ENCODE data around the gene PCDHGA6. TPM values are rescaled to one million over a fixed set of nuclear protein-coding genes. Genes with fewer than 3 reads are reported as not detected.
"Not testable (repeated sequence)": the region's sequence is repeated elsewhere in the genome, so short reads cannot be mapped to it uniquely, and the experiment has no call there.

Gene PCDHGA6
- total RNA-seq, result 10.3 TPM

DNA sequence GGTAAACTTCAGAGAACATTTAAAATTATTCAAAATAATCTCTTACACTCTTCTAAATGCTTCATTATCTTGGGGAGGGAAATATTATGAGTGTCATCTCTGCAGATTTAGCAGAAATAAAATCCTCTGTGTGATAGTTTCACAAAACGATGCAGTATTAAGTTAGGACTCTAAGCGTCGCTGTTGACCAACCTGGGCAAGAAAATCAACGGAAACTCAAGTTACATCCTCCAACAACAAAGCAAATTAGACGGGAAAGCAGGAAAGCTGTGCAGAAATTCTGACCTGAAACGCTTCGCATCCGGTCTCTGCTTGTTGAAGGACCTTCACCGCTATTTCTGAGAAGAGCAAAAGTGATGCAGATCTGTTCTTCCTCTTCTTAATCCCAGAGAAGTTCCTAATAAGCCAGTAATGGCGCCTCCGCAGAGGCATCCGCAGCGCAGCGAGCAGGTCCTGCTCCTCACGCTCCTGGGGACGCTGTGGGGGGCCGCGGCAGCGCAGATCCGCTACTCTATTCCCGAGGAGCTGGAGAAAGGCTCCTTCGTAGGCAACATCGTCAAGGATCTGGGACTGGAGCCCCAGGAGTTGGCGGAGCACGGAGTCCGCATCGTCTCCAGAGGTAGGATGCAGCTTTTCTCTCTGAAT lies at the start of gene PCDHGA6:
Gene PCDHGA6, plus strand, starts transcription at position 219 of the 645 bp plus-strand sequence. Its CDS starts 193 bp downstream, at position 412.
- intact Hi-C loops (cut with DNase I), result no loop called here
- ATAC-seq (no peak), DNase-seq (ENCODE audit: low spot score) (no peak)

- DNase-seq (ENCODE audit: low spot score) (peak; percentile 75), ATAC-seq (peak; percentile 88)
- intact Hi-C loops (cut with DNase I), result no loop called here
These were observed 47.4 kb upstream of the PCDHGA6 start for GRCh38 chr5:141326088-141326854.

DNA sequence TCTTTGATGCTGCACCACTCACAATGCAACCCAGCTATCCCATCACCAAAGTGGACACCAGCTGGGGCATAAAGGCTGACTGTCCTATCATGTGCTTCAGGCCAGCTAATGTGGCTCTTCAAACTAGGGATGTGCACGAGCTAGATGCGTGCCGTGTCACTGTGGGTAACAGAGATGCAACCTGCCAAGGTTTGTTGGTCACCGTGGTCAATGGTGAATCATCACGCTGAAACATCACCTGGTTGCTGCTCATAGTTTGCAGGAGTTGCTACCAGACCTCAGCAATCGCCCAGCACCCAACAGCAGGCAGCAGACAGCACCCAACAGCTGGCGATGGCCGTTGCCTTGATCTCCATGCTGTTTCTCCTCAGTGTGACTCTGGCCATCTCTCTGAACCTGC lies 45.5 kb upstream of the PCDHGA6 start:
- ATAC-seq, result no peak
- DNase-seq (ENCODE audit: low spot score), result no peak
- intact Hi-C loops (cut with DNase I), result no loop called here

DNA sequence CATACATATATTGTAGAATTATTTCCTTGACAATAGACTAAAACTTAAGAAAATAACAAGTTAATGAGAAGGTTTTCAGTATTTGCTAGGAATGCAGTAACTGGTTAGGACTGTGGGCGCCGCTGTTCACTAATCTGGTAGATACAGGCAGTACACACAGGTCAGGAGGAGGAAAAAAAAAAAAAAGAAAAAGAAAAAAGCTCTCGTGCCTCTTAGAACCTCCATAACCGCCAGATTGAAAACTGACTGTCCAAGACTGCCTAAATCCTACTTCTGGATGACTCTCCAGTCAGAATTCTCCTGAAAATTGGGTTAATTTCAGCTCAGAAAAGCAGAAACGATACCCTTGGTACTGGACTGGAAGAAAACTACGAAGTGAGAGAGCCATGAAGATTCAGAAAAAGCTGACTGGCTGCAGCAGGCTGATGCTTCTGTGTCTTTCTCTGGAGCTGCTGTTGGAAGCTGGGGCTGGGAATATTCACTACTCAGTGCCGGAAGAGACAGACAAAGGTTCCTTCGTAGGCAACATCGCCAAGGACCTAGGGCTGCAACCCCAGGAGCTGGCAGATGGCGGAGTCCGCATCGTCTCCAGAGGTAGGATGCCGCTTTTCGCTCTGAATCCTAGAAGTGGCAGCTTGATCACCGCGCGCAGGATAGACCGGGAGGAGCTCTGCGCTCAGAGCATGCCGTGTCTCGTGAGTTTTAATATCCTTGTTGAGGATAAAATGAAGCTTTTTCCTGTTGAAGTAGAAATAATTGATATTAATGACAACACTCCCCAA lies 43.2 kb upstream of the PCDHGA6 start, which contains the start of gene PCDHGA1:
Gene PCDHGA1, plus strand, starts transcription at position 216 of the 782 bp plus-strand sequence.
- intact Hi-C loops (cut with DNase I), result no loop called here
- DNase-seq (ENCODE audit: low spot score) (no peak), ATAC-seq (no peak)

DNA sequence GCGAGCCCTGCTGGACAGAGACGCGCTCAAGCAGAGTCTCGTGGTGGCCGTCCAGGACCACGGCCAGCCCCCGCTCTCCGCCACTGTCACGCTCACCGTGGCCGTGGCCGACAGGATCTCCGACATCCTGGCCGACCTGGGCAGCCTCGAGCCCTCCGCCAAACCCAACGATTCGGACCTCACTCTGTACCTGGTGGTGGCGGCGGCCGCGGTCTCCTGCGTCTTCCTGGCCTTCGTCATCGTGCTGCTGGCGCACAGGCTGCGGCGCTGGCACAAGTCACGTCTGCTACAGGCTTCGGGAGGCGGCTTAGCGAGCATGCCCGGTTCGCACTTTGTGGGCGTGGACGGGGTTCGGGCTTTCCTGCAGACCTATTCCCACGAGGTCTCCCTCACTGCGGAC lies 41.1 kb upstream of the PCDHGA6 start:
- ATAC-seq; DNase-seq (ENCODE audit: low spot score); intact Hi-C loops (cut with DNase I): not testable (repeated sequence)

DNA sequence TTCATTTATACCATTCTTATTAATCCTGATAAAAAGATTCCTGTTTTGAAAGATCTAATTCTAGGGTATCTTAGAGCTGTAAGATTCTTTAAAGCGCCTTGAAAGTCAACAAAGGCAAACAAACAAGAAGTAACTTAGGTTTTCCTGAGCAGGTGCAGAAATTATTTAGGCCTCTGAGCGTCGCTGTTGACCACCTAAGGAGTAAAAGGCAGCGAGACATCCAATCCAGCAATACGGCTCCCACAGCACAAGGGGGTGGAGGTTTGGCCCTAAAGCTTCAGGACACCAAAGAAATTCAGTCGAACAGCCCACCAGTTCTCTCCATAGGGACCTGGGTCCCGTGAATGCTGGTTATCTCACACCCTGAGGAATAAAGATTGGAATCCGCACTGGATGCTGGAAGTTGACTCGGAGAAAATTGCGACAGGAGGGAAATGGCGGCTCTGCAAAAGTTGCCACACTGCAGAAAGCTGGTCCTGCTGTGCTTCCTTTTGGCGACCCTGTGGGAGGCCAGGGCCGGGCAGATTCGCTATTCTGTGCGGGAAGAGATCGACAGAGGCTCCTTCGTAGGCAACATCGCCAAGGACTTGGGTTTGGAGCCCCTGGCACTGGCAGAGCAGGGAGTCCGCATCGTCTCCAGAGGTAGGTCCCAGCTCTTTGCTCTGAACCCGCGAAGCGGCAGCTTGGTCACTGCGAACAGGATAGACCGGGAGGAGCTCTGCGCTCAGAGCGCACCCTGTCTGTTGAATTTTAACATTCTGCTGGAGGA lies 35.0 kb upstream of the PCDHGA6 start, which contains the start of gene PCDHGA2:
Gene PCDHGA2, plus strand, starts transcription at position 223 of the 769 bp plus-strand sequence.
- DNase-seq (ENCODE audit: low spot score), result no peak
- intact Hi-C loops (cut with DNase I), result no loop called here
- peak; percentile 90 for ATAC-seq

DNA sequence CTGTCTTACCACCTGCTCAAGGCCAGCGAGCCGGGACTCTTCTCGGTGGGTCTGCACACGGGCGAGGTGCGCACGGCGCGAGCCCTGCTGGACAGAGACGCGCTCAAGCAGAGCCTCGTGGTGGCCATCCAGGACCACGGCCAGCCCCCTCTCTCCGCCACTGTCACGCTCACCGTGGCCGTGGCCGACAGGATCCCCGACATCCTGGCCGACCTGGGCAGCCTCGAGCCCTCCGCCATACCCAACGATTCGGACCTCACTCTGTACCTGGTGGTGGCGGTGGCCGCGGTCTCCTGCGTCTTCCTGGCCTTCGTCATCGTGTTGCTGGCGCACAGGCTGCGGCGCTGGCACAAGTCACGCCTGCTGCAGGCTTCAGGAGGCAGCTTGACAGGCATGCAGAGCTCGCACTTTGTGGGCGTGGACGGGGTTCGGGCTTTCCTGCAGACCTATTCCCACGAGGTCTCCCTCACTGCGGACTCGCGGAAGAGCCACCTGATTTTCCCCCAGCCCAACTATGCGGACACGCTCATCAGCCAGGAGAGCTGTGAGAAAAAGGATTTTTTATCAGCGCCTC lies 32.8 kb upstream of the PCDHGA6 start:
- ATAC-seq; DNase-seq (ENCODE audit: low spot score); intact Hi-C loops (cut with DNase I): not testable (repeated sequence)

DNA sequence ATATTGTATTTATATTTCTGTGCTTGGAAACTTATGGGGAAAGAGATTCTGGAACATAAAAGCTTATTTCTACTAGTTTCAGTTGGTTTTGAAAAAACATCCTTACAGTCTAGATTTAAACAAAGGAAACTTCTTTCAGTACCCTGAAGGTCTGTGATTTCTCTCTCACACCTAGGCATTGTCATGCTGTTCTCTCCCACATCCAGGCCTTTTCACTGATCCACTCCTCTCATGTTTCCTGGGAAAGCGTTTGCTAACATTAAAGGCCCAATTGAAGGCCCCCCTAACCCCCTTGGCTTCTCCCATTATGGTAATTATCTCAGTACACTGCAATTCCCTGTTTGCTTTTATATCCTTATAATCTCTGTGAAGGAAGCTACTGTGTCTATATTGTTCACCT lies 30.9 kb upstream of the PCDHGA6 start:
- intact Hi-C loops (cut with DNase I), result no loop called here
- ATAC-seq (no peak), DNase-seq (ENCODE audit: low spot score) (no peak)

GRCh38 chr5:141343242-141343952 lies 30.3 kb upstream of the PCDHGA6 start, which contains the start of gene PCDHGA3:
Gene PCDHGA3, plus strand, starts transcription at chr5:141343829. Its CDS starts 205 bp downstream, at chr5:141344034.
- ATAC-seq, result no peak
- no peak for DNase-seq (ENCODE audit: low spot score)
- intact Hi-C loops (cut with DNase I), result no loop called here

GRCh38 chr5:141343953-141344463 lies 29.7 kb upstream of the PCDHGA6 start:
- no peak for ATAC-seq
- intact Hi-C loops (cut with DNase I), result no loop called here

GRCh38 chr5:141345327-141345726 lies 28.4 kb upstream of the PCDHGA6 start:
- no peak for ATAC-seq
- DNase-seq (ENCODE audit: low spot score), result no peak
- intact Hi-C loops (cut with DNase I), result no loop called here

More at GRCh38 chr5:141343953-141344463, 29.7 kb upstream of the PCDHGA6 start:
- DNase-seq (ENCODE audit: low spot score), result no peak

DNA sequence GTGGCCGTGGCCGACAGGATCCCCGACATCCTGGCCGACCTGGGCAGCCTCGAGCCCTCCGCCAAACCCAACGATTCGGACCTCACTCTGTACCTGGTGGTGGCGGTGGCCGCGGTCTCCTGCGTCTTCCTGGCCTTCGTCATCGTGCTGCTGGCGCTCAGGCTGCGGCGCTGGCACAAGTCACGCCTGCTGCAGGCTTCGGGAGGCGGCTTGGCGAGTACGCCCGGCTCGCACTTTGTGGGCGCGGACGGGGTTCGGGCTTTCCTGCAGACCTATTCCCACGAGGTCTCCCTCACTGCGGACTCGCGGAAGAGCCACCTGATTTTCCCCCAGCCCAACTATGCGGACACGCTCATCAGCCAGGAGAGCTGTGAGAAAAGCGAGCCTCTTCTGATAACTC lies 27.7 kb upstream of the PCDHGA6 start:
- DNase-seq (ENCODE audit: low spot score); intact Hi-C loops (cut with DNase I); ATAC-seq: not testable (repeated sequence)

GRCh38 chr5:141349917-141350619 lies 23.6 kb upstream of the PCDHGA6 start, which contains the start of gene PCDHGB1:
Gene PCDHGB1, plus strand, starts transcription at chr5:141350099. Its CDS starts 162 bp downstream, at chr5:141350261.
- DNase-seq (ENCODE audit: low spot score) (no peak), ATAC-seq (no peak)
- intact Hi-C loops (cut with DNase I), result no loop called here

DNA sequence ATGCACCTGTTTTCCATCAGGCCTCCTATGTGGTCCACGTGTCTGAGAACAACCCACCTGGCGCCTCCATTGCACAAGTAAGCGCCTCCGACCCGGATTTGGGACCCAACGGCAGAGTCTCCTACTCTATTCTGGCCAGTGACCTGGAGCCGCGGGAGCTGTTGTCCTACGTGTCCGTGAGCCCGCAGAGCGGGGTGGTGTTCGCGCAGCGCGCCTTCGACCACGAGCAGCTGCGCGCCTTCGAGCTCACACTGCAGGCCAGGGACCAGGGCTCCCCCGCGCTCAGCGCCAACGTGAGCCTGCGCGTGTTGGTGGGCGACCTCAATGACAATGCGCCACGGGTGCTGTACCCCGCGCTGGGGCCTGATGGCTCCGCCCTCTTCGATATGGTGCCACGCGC lies 22.1 kb upstream of the PCDHGA6 start:
- intact Hi-C loops (cut with DNase I), result no loop called here
- DNase-seq (ENCODE audit: low spot score) (no peak), ATAC-seq (no peak)

DNA sequence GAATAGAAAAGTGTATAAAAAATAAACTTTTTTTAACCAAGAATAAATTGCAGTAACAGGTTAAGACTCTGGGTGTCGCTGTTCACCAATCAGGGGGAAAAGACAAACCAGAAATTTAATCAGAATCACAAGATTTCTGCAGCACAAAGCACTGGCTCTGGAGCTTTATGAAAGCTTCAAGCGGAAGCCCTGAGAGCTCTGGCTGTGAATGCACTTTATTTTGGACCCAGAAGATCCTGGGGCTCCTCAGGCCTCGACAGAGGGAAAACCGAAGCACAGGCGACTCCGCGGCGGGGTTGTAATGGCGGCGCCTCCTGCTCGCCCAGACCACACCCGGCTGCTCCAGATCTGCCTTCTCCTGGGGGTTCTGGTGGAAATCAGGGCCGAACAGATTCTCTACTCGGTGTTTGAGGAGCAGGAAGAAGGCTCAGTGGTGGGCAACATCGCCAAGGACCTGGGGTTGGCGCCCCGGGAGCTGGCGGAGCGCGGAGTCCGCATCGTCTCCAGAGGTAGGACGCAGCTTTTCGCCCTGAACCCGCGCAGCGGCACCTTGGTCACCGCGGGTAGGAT lies 18.7 kb upstream of the PCDHGA6 start, which contains the start of gene PCDHGA4:
Gene PCDHGA4, plus strand, starts transcription at position 122 of the 570 bp plus-strand sequence. Its CDS starts 87 bp downstream, at position 209.
- no peak for ATAC-seq
- intact Hi-C loops (cut with DNase I), result no loop called here
- no peak for DNase-seq (ENCODE audit: low spot score)

DNA sequence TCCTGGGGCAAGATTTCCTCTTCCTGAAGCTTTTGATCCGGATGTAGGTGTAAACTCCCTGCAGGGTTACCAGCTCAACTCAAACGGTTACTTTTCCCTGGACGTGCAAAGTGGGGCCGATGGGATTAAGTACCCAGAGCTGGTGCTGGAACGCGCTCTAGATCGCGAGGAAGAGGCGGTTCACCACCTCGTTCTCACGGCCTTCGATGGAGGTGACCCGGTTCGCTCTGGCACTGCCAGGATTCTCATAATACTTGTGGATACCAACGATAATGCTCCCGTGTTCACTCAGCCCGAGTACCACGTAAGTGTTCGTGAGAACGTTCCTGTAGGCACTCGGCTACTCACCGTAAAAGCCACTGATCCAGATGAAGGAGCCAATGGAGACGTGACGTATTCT lies 18.1 kb upstream of the PCDHGA6 start:
- intact Hi-C loops (cut with DNase I), result no loop called here
- ATAC-seq (no peak), DNase-seq (ENCODE audit: low spot score) (no peak)

All from sciatic nerve (tissue), 2 donors.